Activated T-helper 1 cell treated with Interleukin-2 at 50 U/mL for 16 hours (primary cell): ENCODE measurements around the gene IMP3.

Experiments used
- DNase-seq: peaks from one replicate; pipeline ENCODE4 v3.0.0-alpha.2; 2020; ENCODE audit warnings: low read depth

IMP3 gene

GRCh38 chr15:75672646-75673425 lies 32.8 kb upstream of the IMP3 start:
- no peak for DNase-seq

DNA sequence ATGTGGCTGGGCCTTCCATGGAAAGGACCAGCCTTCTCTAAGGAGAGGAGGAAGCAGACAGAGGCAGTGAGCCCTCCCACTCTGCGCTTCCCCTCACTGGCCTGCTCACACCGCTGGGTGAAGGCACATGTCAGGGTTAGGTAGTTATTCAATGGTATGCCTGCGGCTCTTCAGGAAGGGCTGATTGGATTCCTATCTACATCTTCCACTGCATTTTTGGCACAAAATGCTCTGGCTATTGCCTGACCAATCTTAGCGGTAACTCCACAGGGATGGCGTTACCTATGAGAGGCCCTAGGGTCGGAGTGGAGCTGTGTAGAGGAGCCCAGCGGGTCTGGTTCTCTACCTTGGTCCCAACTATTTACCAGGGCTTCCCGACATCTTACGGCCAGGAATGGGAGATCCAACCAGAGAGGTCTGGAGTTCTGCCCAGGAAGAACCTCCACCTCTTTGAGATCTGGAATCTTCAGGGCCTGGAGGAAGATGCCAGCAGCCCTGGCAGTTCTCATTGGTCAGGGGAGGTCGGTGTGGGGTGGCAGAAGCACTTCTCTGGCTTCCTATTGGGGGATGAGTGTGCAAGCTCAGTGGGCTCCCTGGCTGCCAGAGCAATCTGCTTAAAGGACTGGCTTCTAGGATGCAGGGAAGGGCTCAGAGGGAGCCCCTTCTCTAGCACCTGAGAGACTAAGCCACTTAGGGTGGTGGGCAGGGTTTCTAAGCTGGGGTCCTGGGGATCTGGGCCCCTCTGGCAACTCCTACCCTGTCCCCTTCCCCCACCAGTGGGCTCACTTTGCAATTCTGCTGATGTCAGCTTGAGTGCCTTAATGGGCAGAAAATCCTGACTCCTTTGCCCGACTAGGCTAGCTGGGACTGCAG lies 31.9 kb upstream of the IMP3 start:
- no peak for DNase-seq

- no peak for DNase-seq
Measured at GRCh38 chr15:75669879-75670212, 29.8 kb upstream of the IMP3 start.

- DNase-seq: no peak
Measured at GRCh38 chr15:75669191-75669878, 29.3 kb upstream of the IMP3 start.

GRCh38 chr15:75666823-75667501 lies 26.9 kb upstream of the IMP3 start:
- DNase-seq: no peak

- no peak for DNase-seq
Measured at GRCh38 chr15:75663931-75664421, 24.0 kb upstream of the IMP3 start.

- DNase-seq: no peak
Measured at GRCh38 chr15:75662823-75663519, 22.9 kb upstream of the IMP3 start.

- no peak for DNase-seq
Measured at GRCh38 chr15:75661756-75662140, 21.7 kb upstream of the IMP3 start.

DNA sequence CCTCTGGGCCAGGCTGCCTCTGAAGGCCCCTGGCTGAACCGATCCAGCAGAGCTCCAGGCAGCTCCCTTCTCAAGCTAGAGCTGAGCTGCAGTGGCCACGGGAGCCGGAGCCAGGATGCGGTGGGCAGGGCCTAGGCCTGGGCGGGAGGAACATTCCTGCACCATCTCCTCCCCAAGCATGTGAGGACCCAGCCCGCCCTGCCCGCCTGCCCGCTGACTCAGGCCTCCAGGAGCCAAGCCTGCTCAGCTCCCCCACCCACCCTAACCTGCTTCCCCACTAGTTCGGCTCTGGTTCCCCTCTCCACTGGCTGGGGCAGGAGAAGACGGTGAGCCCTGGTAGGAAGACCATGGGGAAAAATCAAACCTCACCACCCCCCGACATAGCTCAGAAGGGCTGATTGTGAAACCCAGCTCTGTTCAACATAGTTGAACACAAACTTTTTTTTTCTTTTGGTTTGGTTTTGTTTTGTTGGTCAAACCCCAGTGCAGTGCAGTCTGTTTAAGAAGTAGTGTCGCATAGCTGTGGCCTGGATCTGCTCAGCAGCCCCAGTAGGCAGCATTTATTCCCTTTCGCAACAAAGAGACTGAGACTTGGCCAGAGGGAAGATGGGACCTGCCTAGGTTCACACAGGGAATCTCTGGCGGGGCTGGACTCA lies 21.2 kb upstream of the IMP3 start:
- DNase-seq: no peak

DNA sequence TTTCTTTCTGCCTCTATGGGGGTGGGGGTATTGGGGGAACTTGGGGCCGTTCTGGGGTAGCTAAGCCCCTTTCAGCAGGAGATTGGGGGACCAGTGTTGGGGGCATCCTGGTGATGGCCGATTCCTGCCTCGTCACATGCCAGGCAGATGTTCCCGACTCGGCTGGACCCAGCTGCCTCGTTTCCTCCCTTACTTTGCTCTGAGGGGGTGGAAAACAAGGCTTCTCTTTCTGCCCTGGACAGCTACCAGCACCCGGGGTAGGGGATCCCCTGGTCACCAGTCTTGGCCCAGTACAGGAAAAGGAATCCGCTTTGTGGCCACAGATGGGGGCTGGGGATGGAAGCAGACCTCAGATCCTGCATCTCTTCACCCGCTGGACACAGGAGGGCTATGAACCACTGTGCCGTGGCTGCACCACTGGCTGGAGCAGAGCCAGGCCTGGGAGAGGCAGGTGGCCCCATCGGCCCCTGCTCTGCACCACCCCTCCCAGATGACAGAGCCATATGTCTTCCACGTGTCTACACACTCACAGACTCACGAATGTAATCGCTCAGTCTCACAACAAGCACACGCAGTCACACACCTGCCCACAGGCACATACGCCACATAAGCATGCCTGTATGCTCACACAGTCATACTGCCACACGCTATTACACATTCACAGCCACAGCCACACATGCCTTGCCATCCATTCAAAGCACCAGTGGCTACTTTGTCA lies 20.1 kb upstream of the IMP3 start:
- no peak for DNase-seq

DNA sequence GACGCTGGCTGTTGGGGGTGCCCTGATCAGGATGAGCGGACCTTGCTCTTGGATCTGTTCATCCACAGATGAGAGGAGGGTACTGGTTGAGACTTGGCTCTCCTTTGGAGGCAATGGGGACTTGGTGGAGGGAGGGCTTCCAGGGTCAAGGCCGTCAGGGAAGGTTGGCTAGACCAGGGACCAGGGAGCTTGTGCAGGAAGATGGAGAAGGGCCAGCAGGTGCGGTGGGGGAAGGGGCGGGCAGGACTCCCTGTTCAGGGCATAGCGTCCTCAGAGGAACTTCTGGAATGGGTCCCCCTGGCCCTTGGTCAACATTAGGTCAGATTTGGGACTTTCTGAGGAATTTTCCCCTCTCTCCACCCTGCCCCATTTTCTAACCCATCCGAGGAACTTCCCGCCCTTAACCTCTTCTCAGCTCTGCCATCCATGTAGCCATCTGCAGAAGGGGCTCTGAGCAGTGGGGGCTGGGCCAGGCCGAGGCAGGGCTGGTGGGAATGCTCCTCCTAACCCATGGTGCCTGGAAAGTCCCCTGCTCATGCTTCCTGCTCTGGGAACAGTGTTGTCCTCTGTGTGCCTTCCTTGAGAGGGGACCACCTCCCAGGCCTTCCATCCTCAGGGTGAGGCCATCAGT lies 19.2 kb upstream of the IMP3 start:
- no peak for DNase-seq

- DNase-seq: no peak
Measured at GRCh38 chr15:75656813-75657212, 16.8 kb upstream of the IMP3 start.

- DNase-seq: no peak
Measured at GRCh38 chr15:75656331-75656730, 16.3 kb upstream of the IMP3 start.

- DNase-seq: no peak
Measured at GRCh38 chr15:75655931-75656330, 15.9 kb upstream of the IMP3 start.

DNA sequence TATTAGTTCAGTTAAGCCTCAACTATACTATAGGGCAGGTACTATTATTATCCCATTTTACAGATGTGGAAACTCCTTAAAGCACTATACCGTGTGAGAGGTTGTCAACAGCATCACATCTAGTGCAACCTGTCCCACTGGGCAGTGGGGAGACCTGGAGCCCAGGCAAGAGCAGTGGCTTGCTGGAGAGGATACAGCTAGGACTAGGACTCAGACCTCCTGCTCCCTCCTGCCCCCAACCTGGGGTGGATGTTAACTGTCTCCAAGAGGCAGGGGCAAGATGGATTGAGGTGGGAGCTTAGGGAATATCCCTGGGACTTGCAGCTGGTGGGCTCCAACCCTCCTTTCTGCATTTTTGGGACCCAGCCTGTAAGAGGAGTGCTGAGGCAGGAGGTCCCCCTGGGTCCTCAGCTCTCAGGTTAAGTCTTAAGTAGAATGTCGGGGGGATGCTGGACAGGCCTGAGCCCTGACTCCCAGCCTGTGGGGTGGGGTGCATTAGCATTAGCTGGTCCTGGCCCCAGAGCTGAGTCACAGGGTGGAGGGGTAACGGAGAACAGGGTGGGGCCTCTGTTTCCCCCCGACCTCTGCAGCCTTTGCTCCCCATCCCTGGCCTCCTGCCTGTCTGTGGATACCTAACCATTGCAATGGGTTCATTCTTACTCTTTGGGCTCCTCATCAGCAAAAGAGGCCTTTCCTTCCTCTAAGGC lies 14.3 kb upstream of the IMP3 start:
- no peak for DNase-seq

GRCh38 chr15:75653347-75653913 lies 13.4 kb upstream of the IMP3 start:
- no peak for DNase-seq

DNA sequence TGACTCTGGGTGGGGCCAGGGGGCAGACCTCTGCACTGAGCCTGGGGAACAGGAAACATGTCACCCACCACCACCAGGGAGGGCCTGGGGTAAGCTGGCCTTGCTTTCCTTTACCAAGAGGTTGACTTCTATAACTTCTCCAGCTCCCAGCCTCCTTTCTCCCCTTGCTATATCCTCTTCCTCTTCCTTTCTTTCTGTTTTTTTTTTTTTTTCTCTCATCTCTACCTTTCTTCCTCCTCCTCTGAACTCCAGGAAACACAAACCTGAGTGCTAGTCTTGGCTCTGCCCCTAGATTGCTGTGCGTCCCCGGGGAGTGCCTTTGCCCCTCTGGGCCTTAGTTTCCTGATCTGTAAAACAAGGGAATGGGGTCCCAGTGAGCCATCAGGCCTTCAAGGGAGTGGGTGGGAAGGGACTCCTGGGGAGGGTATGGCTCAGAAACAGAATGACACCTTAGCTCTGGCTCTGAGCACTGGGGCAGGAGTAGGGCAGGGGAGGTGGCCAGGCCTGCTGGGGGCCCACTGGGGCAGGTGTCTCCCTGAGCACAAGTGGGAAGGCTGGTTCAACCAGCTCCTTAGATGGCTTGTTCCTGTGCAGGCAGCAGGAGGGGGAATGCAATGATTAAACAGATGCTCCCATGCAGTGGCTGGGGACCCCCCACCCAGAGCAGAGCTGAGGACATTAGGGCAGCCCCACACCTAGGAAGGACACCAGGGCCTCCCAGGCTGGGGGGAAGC lies 12.0 kb upstream of the IMP3 start:
- DNase-seq: no peak
